ENCODE measurements around the gene VSX1.
A peak's percentile ranks its signal among the peaks of the same experiment; 100 is the strongest.

VSX1 gene

GRCh38 chr20:25058051-25058846, 23.7 kb downstream of the VSX1 start, which contains the start of gene ACSS1:
TSS of gene ACSS1 (minus strand) at chr20:25058139. CDS start at chr20:25058102, 37 bp downstream.
- TF ChIP-seq, protein P1, sequence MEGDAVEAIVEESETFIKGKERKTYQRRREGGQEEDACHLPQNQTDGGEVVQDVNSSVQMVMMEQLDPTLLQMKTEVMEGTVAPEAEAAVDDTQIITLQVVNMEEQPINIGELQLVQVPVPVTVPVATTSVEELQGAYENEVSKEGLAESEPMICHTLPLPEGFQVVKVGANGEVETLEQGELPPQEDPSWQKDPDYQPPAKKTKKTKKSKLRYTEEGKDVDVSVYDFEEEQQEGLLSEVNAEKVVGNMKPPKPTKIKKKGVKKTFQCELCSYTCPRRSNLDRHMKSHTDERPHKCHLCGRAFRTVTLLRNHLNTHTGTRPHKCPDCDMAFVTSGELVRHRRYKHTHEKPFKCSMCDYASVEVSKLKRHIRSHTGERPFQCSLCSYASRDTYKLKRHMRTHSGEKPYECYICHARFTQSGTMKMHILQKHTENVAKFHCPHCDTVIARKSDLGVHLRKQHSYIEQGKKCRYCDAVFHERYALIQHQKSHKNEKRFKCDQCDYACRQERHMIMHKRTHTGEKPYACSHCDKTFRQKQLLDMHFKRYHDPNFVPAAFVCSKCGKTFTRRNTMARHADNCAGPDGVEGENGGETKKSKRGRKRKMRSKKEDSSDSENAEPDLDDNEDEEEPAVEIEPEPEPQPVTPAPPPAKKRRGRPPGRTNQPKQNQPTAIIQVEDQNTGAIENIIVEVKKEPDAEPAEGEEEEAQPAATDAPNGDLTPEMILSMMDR (IDR thresholded peaks at IDR 0.05; ENCODE audit: low read depth, low read length): no peak
- DNase-seq (ENCODE audit: low read depth in 2 of 2): peak in 1 of 2 donors; percentile 53
- peak within 1 kb of the TSS; percentile 61 to 72 for H3K4me3 ChIP-seq (replicated peaks in 1 of 2; ENCODE audit: low read depth in 2 of 2, low read length in 2 of 2)

DNA sequence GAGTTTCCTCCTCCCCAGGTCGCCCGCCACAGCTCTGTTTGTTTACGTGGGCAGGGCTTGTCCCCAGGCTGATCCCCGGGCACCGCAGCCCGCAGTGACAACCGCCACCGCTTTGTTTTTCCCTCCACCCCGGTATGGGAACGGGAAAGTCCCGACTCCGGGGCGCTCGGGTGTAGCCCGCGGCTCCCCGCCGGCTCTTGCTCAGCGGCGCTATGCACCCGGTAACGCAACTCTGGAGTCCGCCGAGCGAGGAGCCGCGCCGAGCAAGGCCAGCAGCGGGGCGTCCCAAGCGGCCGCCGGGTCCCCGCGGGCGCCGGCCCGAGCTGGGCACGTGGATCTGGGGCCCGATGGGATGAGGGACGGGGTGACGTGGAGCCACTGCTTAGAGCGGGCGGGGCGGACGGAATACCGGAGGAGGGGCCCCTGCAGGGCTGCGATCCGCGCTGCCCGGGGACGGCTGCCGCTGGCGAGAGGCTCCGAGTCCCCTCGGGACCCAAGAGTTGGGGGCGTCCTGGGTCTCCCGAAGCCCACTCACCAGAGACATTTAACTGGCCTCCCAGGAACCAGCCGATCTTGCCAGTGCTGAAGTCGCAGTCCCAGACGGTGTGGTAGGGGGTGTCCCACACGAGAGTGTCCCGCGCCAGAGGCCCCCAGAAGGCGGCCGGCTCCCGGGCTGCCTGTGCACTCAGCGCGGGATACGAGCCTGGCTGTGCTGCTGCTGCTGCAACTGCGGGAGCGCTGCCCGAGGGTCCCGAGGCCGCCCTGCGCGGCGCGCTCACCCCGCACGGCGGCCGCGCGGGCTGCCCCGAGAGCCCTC, 24.5 kb downstream of the VSX1 start:
- peak overlapping the region; percentile 61 to 72 for H3K4me3 ChIP-seq (replicated peaks in 1 of 2; ENCODE audit: low read depth in 2 of 2, low read length in 2 of 2)
- DNase-seq (ENCODE audit: low read depth in 2 of 2): peak; percentile 40 to 62
- TF ChIP-seq, protein P1 (IDR thresholded peaks at IDR 0.05; ENCODE audit: low read depth, low read length): no peak

GRCh38 chr20:25056690-25057233, 25.2 kb downstream of the VSX1 start:
- DNase-seq (ENCODE audit: low read depth in 2 of 2): no peak
- TF ChIP-seq, protein P1 (IDR thresholded peaks at IDR 0.05; ENCODE audit: low read depth, low read length): no peak
- peak overlapping the region; percentile 61 to 72 for H3K4me3 ChIP-seq (replicated peaks in 1 of 2; ENCODE audit: low read depth in 2 of 2, low read length in 2 of 2)

GRCh38 chr20:25055711-25056495, 26.0 kb downstream of the VSX1 start:
- TF ChIP-seq, protein P1 (IDR thresholded peaks at IDR 0.05; ENCODE audit: low read depth, low read length): no peak
- peak overlapping the region in 1 of 2 donors; percentile 72 for H3K4me3 ChIP-seq (replicated peaks in 1 of 2; ENCODE audit: low read depth in 2 of 2, low read length in 2 of 2)
- no peak for DNase-seq (ENCODE audit: low read depth in 2 of 2)

- TF ChIP-seq, protein P1 (IDR thresholded peaks at IDR 0.05; ENCODE audit: low read depth, low read length): no peak
- H3K4me3 ChIP-seq (replicated peaks in 1 of 2; ENCODE audit: low read depth in 2 of 2, low read length in 2 of 2): no peak overlapping the region
- peak; percentile 31 to 51 for DNase-seq (ENCODE audit: low read depth in 2 of 2)
These were observed 26.8 kb downstream of the VSX1 start for GRCh38 chr20:25054995-25055629.

All from cardiac fibroblast (primary cell).